Neural progenitor cell (in vitro differentiated cells): Measurements from ENCODE around the gene SMYD3. TPM values are rescaled to one million over a fixed set of nuclear protein-coding genes. Genes with fewer than 3 reads are reported as not detected.
"Not testable (repeated sequence)": the region's sequence is repeated elsewhere in the genome, so short reads cannot be mapped to it uniquely, and the experiment has no call there.

Experiments used
- DNase-seq: peaks from one replicate; pipeline ENCODE4 v3.0.0-alpha.2; 2016; ENCODE audit warnings: low spot score
- H2AFZ ChIP-seq: fragments of 200-600 bp; sonication (generic); replicated peaks from 2 replicates; pipeline ENCODE4 v1.6.1; 2016; ENCODE audit warnings: antibody characterized with exemption
- H3F3A ChIP-seq: fragments of 200-600 bp; sonication (generic); 2 replicates; pipeline ENCODE4 v1.6.1; 2016; ENCODE audit warnings: antibody characterized with exemption, low read depth
- H3K27ac ChIP-seq: fragments of 200-600 bp; sonication (generic); 2 replicates; pipeline ENCODE4 v1.5.1; 2016; ENCODE audit warnings: mild to moderate bottlenecking
- H3K27me3 ChIP-seq: fragments of 200-600 bp; sonication (generic); 2 replicates; pipeline ENCODE4 v1.6.1; 2016; ENCODE audit warnings: mild to moderate bottlenecking, moderate library complexity
- H3K36me3 ChIP-seq: fragments of 200-600 bp; sonication (generic); 2 replicates; pipeline ENCODE4 v1.5.1; 2016
- H3K4me1 ChIP-seq: fragments of 200-600 bp; sonication (generic); 2 replicates; pipeline ENCODE4 v1.6.1; 2016; ENCODE audit warnings: mixed run types
- H3K4me2 ChIP-seq: fragments of 200-600 bp; sonication (generic); 2 replicates; pipeline ENCODE4 v1.6.1; 2016
- H3K4me3 ChIP-seq: fragments of 200-600 bp; sonication (generic); 2 replicates; pipeline ENCODE4 v1.5.1; 2016
- H3K79me2 ChIP-seq: fragments of 200-600 bp; sonication (generic); 2 replicates; pipeline ENCODE4 v1.6.1; 2016; ENCODE audit warnings: low read depth
- H3K9ac ChIP-seq: fragments of 200-600 bp; sonication (generic); 2 replicates; pipeline ENCODE4 v1.6.1; 2016
- H3K9me3 ChIP-seq: fragments of 200-600 bp; sonication (generic); 2 replicates; pipeline ENCODE4 v1.5.1; 2016; ENCODE audit warnings: low read depth
- H4K20me1 ChIP-seq: fragments of 200-600 bp; sonication (generic); 2 replicates; pipeline ENCODE4 v1.6.1; 2016; ENCODE audit warnings: low read depth
- H3K27ac Mint-ChIP-seq: 3 replicates; pipeline ENCODE4 v1.8.0; 2021; ENCODE audit warnings: mixed read lengths
- H3K27me3 Mint-ChIP-seq: 2 replicates; pipeline ENCODE4 v1.8.0; 2022; ENCODE audit warnings: low read depth, mild to moderate bottlenecking, inconsistent platforms, moderate library complexity, mixed read lengths; ENCODE audit not compliant: insufficient read depth
- H3K36me3 Mint-ChIP-seq: 3 replicates; pipeline ENCODE4 v1.8.0; 2021; ENCODE audit warnings: mixed read lengths
- H3K4me1 Mint-ChIP-seq: 3 replicates; pipeline ENCODE4 v1.8.0; 2021; ENCODE audit warnings: mixed read lengths
- H3K4me3 Mint-ChIP-seq: 3 replicates; pipeline ENCODE4 v1.8.0; 2021; ENCODE audit warnings: mild to moderate bottlenecking, moderate library complexity, mixed read lengths
- H3K9me3 Mint-ChIP-seq: 3 replicates; pipeline ENCODE4 v1.8.0; 2020; ENCODE audit warnings: mixed read lengths
- EZH2 ChIP-seq: fragments of 200-600 bp; sonication (generic); IDR thresholded peaks from 2 replicates; pipeline ENCODE4 v1.6.1; 2017; ENCODE audit warnings: antibody characterized with exemption, mild to moderate bottlenecking, moderate library complexity
- EZH2phosphoT487 ChIP-seq: fragments of 200-600 bp; sonication (generic); IDR thresholded peaks from 2 replicates; pipeline ENCODE4 v1.6.1; 2017; ENCODE audit warnings: antibody characterized with exemption
- total RNA-seq: library from RNA; depleted of rRNA; stranded (reverse); fragments of >200 nt; gene quantifications from 2 replicates; pipeline ENCODE4 v1.2.3, GENCODE V29; 2015; ENCODE audit warnings: low replicate concordance
- TF ChIP-seq, protein P1 (sequence below): fragments of 200-600 bp; sonication (generic); IDR thresholded peaks from 2 replicates; pipeline ENCODE4 v1.5.1; 2017; ENCODE audit warnings: antibody characterized with exemption, mild to moderate bottlenecking

The SMYD3 gene
- total RNA-seq, 1 donor from 2014 or later = 43.2 TPM

DNA sequence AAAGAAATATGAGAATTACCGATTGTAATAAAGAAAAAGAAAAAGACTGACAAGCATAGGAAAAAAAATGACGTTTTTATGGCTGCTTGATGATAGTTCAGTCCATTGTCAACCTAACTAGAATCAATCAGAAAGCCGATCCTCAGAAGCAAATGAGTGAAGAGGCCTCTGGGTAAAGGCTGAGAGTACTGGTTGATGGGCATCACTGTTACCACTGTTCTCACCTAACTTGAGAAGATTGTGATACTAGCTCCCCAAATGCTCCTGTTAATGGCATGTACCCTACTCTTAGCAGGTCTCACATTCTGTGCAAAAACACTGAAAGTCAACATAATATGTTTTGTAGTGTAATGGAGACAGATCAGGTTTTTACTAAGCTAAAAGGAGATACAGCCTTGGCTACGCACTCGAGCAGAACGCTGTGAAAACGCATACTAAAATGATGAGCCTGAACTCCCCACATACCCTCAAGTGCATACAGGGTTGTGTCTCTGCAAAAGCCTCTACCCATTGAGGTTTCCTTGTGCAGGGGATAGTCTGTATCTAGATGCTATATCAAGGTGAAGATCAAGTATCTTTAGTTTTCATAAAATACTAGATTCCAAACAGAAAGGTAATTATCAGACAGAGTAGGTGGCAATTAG lies 554.6 kb downstream of the SMYD3 start:
- H3F3A ChIP-seq = no peaks in the 10 kb centered on the region
- H3K4me3 Mint-ChIP-seq = no peak overlapping the region
- no peaks in the 10 kb centered on the region for H3K9me3 Mint-ChIP-seq
- H2AFZ ChIP-seq = no peak overlapping the region
- no peak overlapping the region for H3K9ac ChIP-seq
- H3K9me3 ChIP-seq = no peaks in the 10 kb centered on the region
- no peak for TF ChIP-seq EZH2phosphoT487
- TF ChIP-seq, protein P1, sequence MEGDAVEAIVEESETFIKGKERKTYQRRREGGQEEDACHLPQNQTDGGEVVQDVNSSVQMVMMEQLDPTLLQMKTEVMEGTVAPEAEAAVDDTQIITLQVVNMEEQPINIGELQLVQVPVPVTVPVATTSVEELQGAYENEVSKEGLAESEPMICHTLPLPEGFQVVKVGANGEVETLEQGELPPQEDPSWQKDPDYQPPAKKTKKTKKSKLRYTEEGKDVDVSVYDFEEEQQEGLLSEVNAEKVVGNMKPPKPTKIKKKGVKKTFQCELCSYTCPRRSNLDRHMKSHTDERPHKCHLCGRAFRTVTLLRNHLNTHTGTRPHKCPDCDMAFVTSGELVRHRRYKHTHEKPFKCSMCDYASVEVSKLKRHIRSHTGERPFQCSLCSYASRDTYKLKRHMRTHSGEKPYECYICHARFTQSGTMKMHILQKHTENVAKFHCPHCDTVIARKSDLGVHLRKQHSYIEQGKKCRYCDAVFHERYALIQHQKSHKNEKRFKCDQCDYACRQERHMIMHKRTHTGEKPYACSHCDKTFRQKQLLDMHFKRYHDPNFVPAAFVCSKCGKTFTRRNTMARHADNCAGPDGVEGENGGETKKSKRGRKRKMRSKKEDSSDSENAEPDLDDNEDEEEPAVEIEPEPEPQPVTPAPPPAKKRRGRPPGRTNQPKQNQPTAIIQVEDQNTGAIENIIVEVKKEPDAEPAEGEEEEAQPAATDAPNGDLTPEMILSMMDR = no peak
- TF ChIP-seq EZH2 = no peak
- H3K4me1 Mint-ChIP-seq = peaks cover 2% of the 10 kb centered on the region
- no peak overlapping the region for H3K4me2 ChIP-seq
- no peak overlapping the region for H3K4me3 ChIP-seq
- no peak overlapping the region for H3K27ac Mint-ChIP-seq
- H3K36me3 ChIP-seq = no peaks in the 10 kb centered on the region
- DNase-seq = no peak
- no peak overlapping the region for H3K27ac ChIP-seq
- no peaks in the 10 kb centered on the region for H3K4me1 ChIP-seq
- no peaks in the 10 kb centered on the region for H3K27me3 Mint-ChIP-seq
- no peaks in the 10 kb centered on the region for H3K79me2 ChIP-seq
- peaks cover 4% of the 10 kb centered on the region for H3K36me3 Mint-ChIP-seq
- no peaks in the 10 kb centered on the region for H4K20me1 ChIP-seq
- H3K27me3 ChIP-seq = no peaks in the 10 kb centered on the region

DNA sequence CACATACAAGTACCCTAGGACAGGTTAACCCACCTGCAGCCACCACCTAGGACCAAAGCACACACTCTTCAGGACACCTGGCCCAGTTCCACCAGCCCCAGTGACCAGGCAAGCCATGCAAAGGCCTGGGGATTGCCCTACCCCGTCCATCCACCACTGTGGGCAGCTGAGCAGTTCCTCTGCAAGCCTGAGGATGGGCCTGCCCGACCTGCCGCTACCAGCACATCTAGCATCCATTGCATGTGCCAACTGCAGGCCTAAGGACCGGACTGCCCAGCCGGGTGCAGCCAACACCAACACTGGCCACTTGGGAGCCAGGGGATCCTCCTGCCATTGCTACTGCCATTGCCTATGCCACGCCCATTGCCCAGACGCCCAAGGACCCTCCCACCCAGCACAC lies 558.3 kb downstream of the SMYD3 start:
- Histone ChIP-seq H3K4me2 (no peak overlapping the region), H4K20me1 (no peaks in the 10 kb centered on the region), H3F3A (no peaks in the 10 kb centered on the region), H3K27ac (no peak overlapping the region), H2AFZ (no peak overlapping the region), H3K79me2 (no peaks in the 10 kb centered on the region), H3K27me3 (no peaks in the 10 kb centered on the region), H3K9ac (no peak overlapping the region), H3K4me3 (no peak overlapping the region), H3K36me3 (no peaks in the 10 kb centered on the region), H3K9me3 (no peaks in the 10 kb centered on the region), H3K4me1 (peaks cover 5% of the 10 kb centered on the region)
- no peaks in the 10 kb centered on the region for H3K27me3 Mint-ChIP-seq
- no peak overlapping the region for H3K27ac Mint-ChIP-seq
- TF ChIP-seq, protein P1 = no peak
- TF ChIP-seq EZH2phosphoT487 (no peak), EZH2 (no peak)
- DNase-seq = no peak
- H3K36me3 Mint-ChIP-seq = peaks cover 4% of the 10 kb centered on the region
- H3K9me3 Mint-ChIP-seq = peaks cover 16% of the 10 kb centered on the region
- no peak overlapping the region for H3K4me3 Mint-ChIP-seq
- peaks cover 11% of the 10 kb centered on the region for H3K4me1 Mint-ChIP-seq

DNA sequence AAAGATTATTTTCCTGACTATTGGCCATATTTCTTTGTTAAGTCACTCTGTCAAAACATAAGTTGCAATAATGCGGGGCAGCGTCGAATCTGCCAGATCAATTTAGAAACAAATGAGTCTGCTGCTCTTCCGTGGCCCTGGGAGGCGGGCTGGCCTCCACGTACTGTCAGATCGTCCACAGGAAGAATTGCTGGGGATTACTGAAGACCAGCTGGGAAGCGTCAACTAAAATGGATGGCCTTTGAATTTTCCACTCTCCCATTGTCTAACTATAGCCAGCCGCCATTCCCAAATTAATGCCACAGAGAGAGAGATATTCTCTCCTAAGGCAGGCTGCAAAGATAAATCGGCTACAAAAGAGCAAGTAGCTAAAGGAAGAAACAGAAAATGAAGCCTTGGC lies 560.2 kb downstream of the SMYD3 start:
- Mint-ChIP-seq H3K9me3 (peaks cover 21% of the 10 kb centered on the region), H3K27me3 (no peaks in the 10 kb centered on the region), H3K36me3 (peaks cover 4% of the 10 kb centered on the region), H3K4me3 (no peak overlapping the region), H3K4me1 (peaks cover 11% of the 10 kb centered on the region), H3K27ac (no peak overlapping the region)
- H3K9ac ChIP-seq = no peak overlapping the region
- H3K27ac ChIP-seq = no peak overlapping the region
- no peak overlapping the region for H3K4me2 ChIP-seq
- peaks cover 5% of the 10 kb centered on the region for H3K4me1 ChIP-seq
- H3K9me3 ChIP-seq = no peaks in the 10 kb centered on the region
- no peaks in the 10 kb centered on the region for H4K20me1 ChIP-seq
- no peak overlapping the region for H2AFZ ChIP-seq
- no peaks in the 10 kb centered on the region for H3K27me3 ChIP-seq
- peak; percentile 40 for DNase-seq
- no peak for TF ChIP-seq EZH2
- TF ChIP-seq, protein P1 = no peak
- TF ChIP-seq EZH2phosphoT487 = no peak
- H3K79me2 ChIP-seq = no peaks in the 10 kb centered on the region
- no peak overlapping the region for H3K4me3 ChIP-seq
- no peaks in the 10 kb centered on the region for H3F3A ChIP-seq
- H3K36me3 ChIP-seq = no peaks in the 10 kb centered on the region

DNA sequence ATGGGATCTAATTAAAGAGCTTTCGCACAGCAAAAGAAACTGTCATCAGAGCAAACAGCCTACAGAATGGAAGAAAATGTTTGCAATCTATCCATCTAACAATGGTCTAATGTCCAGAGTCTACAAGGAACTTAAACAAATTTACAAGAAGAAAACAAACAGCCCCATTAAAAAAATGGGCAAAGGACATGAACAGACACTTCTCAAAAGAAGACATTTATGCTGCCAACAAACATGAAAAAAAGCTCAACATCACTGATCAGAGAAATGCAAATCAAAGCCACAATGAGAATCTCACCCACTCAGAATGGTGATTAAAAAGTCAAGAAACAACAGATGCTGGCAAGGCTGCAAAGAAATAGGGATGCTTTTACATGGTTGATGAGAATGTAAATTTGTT lies 561.9 kb downstream of the SMYD3 start:
- H3K9me3 ChIP-seq, H3K27ac ChIP-seq, H3K27ac Mint-ChIP-seq, H3K4me1 ChIP-seq, H4K20me1 ChIP-seq, H3K79me2 ChIP-seq, H2AFZ ChIP-seq, H3K27me3 Mint-ChIP-seq, H3K4me3 Mint-ChIP-seq, H3F3A ChIP-seq, H3K27me3 ChIP-seq, H3K36me3 ChIP-seq, H3K9ac ChIP-seq, DNase-seq, H3K4me3 ChIP-seq, H3K36me3 Mint-ChIP-seq, H3K4me2 ChIP-seq: not testable (repeated sequence)
- Mint-ChIP-seq H3K9me3 (peaks cover 21% of the 10 kb centered on the region), H3K4me1 (peaks cover 11% of the 10 kb centered on the region)
